HG03469 (cell line): ENCODE results near the gene EXOSC1.
"Not testable (repeated sequence)": the region's sequence is repeated elsewhere in the genome, so short reads cannot be mapped to it uniquely, and the experiment has no call there.

Experiments used
- ATAC-seq: cut with Tn5 transposase; IDR thresholded peaks from one replicate; pipeline ENCODE4 v1.9.1; 2021; ENCODE audit warnings: mild to moderate bottlenecking, moderate library complexity, moderate number of reproducible peaks; ENCODE audit not compliant: unreplicated experiment

Gene EXOSC1

GRCh38 chr10:97411406-97411805 is 34.4 kb downstream of the EXOSC1 start:
- ATAC-seq = no peak

DNA sequence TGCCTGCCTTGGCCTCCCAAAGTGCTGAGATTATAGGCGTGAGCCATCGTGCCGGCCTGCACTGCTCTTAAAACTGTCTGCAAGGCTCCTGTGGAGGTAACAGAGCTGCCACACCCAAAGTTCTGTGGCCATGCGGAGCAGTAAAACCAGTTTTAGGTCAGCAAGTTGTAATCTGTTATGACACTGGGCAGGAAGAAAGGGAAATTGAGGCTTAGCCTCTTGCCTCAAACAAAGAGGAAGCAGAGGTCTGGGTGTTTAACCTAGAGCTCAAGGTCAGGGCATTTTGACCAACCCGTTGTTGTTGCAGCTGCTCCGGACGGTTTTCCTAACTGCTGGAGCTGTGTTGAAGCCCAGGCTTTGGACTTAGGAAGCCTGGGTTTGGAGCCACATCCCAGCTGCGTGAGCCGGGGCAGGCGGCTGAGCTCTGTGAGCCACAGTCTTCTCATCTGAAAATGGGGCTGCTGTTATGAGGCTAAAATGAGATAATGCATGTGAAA is 37.3 kb downstream of the EXOSC1 start:
- ATAC-seq = no peak

GRCh38 chr10:97407952-97408248 is 37.9 kb downstream of the EXOSC1 start:
- ATAC-seq = no peak

DNA sequence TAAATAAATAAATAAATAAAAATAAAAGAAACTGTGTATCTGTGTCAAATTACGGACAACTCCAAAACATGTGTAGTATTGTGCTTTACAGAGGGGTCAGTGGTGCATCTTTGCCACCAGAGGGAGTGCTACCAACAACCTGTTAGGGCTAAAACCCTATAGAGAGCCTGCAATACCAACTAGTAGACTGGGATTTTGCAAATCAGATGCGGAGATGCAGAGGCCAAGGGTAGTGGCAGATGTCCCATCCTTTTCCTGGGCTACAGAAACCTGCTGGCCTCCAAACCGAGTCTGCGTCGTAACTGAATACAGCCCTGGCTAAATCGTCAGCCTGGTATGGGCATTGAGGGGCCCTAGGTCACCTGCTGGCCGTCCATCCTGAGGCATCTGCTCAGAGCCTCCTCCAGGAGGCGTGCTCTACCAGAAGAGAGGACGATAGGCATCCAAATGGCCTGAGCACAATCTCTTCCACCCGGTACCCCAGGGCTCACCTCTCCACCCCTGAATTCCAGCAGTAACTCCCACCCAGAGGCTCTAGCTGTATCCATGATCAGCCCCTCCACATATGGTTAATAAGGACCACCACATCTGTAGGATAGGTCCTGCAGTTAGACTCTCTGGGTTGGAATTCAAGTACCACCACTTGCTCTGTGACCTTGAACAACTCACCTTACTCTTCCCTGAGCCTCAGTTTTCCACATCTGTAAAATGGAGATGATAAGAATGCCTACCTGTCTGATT is 38.4 kb downstream of the EXOSC1 start:
- ATAC-seq = peak; percentile 64

GRCh38 chr10:97406483-97406882 is 39.3 kb downstream of the EXOSC1 start:
- not testable (repeated sequence) for ATAC-seq

DNA sequence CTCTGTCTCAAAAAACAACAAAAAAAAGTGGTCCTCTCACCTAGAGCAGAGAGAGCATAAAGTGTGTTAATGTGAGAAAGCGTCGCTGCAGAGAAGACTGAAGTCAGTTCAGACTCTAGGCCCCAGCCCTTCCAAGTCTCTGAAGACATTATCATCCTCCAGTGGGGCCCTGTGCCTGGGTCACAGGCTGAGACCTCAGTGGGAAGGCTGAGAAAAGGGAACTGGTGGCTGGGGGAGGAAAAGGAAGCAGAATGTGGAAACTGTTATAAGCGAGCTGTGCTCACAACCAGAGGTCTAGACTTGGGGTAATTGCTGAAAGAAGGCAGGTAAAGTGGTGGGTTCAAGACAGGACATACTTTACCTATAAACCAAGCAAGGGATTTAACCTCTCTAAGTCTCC is 39.7 kb downstream of the EXOSC1 start:
- ATAC-seq = no peak

DNA sequence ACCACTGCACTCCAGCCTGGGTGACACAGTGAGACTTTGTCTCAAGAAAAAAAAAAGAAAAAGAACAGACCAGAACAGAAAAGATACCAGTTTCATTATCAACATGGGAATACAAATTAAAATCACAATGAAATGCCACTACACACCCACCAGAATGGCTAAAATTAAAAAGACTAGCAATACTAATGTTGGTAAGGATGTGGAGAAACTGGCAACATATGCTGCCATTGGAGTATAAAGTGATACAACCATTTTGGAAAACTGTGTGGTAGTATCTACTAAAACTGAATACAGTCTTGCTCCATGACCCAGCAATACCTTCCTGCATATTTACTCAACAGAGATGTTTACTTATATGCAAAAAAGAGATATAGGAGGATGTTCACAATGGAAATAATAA is 41.8 kb downstream of the EXOSC1 start:
- no peak for ATAC-seq

- no peak for ATAC-seq
These were observed 44.3 kb downstream of the EXOSC1 start for GRCh38 chr10:97401455-97401919.

- peak; percentile 91 for ATAC-seq
These were observed 44.9 kb downstream of the EXOSC1 start, which contains the start of gene RRP12 for GRCh38 chr10:97400665-97401454. Gene RRP12, minus strand, starts transcription at chr10:97401340. Its CDS starts 109 bp downstream, at chr10:97401231.

DNA sequence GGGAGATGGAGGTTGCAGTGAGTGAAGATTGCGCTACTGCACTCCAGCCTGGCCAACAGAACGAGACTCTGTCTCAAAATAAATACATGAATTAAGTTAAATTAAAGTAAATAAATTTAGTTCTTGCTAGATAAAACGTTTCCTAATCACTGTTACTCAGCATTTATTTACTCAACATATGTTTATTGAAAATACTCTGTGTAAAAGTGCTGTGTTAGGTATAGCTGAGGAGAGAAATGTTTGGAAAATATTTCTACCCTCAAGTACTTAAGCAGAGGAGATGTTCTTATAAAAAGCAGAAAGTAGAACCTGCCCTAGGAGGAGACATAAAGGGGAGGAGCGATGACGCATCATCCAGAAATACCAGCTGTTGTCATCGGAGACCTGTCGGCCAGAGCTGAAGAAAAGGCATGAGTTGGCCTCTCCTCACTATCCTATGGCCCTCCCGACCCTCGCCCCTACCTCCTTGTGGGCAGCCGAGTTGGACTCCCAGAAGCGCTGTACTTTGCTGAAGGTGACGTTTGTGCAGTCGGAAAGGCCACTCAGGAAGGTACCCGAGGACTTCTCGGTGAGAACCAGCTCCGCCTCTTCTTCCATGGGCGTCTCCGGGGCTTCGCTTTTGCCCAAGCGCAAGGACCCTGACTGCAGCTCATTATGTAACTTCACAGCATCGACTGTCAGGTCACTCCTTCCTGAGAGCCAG is 45.8 kb downstream of the EXOSC1 start:
- ATAC-seq = no peak

- no peak for ATAC-seq
These were observed 49.8 kb downstream of the EXOSC1 start for GRCh38 chr10:97396056-97396455.

GRCh38 chr10:97393034-97393573 is 52.7 kb downstream of the EXOSC1 start:
- ATAC-seq = no peak

DNA sequence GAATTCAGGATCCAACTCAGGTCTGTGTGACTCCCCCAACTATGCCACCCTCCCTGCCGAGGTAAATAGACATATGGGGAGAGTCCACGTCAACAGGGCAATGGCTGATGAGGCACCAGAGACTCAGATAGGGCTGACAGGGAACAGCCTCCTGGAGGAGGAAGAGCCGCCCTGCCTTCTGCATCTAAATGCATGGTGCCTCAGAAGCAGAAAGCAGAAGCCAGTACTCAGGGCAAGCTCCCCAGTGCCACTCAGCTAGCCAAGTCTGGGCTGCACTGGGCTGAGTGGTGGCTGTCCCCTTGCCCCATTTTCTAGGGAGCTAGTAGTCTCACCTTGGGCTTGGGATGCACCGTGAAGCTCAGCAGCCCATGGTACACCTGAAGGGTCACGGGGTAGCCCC is 55.7 kb downstream of the EXOSC1 start:
- no peak for ATAC-seq

GRCh38 chr10:97388152-97388551 is 57.7 kb downstream of the EXOSC1 start:
- no peak for ATAC-seq
